Measurements from ENCODE around the gene SPOCK3.

The SPOCK3 gene

DNA sequence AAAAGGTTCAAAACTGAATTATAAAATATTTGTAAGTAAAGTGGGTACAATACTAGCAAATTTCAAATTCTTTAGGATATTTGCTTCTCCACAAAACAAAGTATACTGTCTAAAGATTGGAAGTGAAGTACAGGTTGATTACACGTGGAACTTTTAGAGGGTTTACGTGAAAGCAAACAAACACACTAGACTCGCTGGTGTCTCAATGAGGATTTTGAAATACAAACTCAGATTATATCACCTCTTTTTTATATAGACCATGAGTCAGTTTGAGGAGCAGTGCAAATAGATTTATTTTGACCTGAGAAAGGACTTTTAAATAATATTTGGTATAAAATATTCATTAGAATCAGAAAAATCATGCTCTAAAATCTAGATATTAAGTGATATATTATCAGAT, 185.0 kb downstream of the SPOCK3 start:
- H3K9me3 ChIP-seq (ENCODE audit: control insufficient read depth in 2 of 2, low read length in 2 of 2) = no peaks in the 10 kb centered on the region
- H3K36me3 ChIP-seq (ENCODE audit: control insufficient read depth in 2 of 2, insufficient read depth in 2 of 2, low read length in 2 of 2) = no peaks in the 10 kb centered on the region
- H3K27ac ChIP-seq (ENCODE audit: low read length) = no peak overlapping the region
- H3K27me3 ChIP-seq (ENCODE audit: control insufficient read depth in 1 of 2, insufficient read depth in 2 of 2, low read length in 2 of 2) = no peaks in the 10 kb centered on the region
- no peak overlapping the region for H3K9ac ChIP-seq (ENCODE audit: low read length in 2 of 2)
- H3K4me3 ChIP-seq (ENCODE audit: low read length in 2 of 2) = no peak overlapping the region
- no peaks in the 10 kb centered on the region for H3K4me1 ChIP-seq (ENCODE audit: control insufficient read depth, insufficient read depth, low read length)

DNA sequence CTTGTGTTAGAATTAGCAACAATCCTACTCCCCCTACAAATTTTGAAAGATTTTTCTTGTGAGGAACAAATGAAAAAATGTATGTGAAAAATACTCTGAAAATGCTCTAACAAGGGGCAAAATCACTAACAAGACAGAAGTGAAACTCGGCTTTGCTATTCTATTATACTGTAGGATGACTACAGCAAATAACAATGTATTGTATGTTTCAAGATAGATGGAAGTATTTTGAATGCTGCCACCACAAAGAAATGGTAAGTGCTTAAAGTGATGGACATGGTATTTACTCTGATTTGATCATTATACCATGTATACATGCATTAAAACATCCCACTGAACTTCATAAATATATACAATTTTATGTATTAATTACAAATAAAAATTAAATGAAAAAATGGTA, 192.8 kb downstream of the SPOCK3 start:
- Histone ChIP-seq H3K27ac (ENCODE audit: low read length) (no peak overlapping the region), H3K4me1 (ENCODE audit: control insufficient read depth, insufficient read depth, low read length) (no peaks in the 10 kb centered on the region), H3K9me3 (ENCODE audit: control insufficient read depth in 2 of 2, low read length in 2 of 2) (no peaks in the 10 kb centered on the region), H3K4me3 (ENCODE audit: low read length in 2 of 2) (no peak overlapping the region), H3K27me3 (ENCODE audit: control insufficient read depth in 1 of 2, insufficient read depth in 2 of 2, low read length in 2 of 2) (no peaks in the 10 kb centered on the region), H3K9ac (ENCODE audit: low read length in 2 of 2) (no peak overlapping the region), H3K36me3 (ENCODE audit: control insufficient read depth in 2 of 2, insufficient read depth in 2 of 2, low read length in 2 of 2) (no peaks in the 10 kb centered on the region)

DNA sequence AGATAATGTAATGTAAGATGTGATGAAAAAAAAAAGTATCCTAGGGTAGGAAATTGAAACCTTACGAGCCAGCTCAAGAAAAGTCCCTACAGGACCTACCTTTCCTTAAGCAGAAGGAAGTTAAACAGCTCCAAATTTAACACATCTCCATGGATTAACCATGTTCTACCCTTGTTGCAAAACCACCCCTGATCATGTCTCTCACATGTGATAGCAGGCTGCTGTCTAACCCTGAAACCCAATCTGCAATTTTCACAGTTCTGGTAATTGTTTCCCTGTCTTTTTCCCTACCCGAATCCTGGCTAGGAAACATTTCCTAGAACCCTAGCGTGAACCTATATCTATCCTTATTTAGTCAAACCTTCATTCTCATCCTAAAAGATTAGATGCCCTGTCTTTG, 198.9 kb downstream of the SPOCK3 start:
- Histone ChIP-seq H3K36me3 (ENCODE audit: control insufficient read depth in 2 of 2, insufficient read depth in 2 of 2, low read length in 2 of 2) (no peaks in the 10 kb centered on the region), H3K9me3 (ENCODE audit: control insufficient read depth in 2 of 2, low read length in 2 of 2) (no peaks in the 10 kb centered on the region), H3K9ac (ENCODE audit: low read length in 2 of 2) (no peak overlapping the region), H3K27ac (ENCODE audit: low read length) (no peak overlapping the region), H3K4me3 (ENCODE audit: low read length in 2 of 2) (no peak overlapping the region), H3K4me1 (ENCODE audit: control insufficient read depth, insufficient read depth, low read length) (no peaks in the 10 kb centered on the region), H3K27me3 (ENCODE audit: control insufficient read depth in 1 of 2, insufficient read depth in 2 of 2, low read length in 2 of 2) (no peaks in the 10 kb centered on the region)

DNA sequence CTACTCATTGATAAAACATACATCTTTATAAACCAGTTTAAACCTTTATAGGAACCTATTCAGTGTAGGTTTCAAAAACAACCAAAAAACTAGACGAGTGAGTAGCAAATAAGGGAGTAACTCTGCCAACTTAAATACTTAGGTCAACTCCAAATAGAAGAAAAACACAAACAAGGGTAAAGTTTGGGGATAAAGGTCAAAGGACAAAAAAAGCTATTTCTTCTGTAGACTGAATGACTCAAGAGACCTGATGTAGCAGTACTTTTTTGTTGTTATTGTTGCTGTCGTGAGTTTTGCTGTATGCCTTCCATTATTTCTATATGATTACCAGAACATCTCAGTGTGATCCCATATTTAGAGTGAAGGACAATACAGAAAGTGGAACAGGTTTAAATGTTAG, 199.3 kb downstream of the SPOCK3 start:
- no peaks in the 10 kb centered on the region for H3K9me3 ChIP-seq (ENCODE audit: control insufficient read depth in 2 of 2, low read length in 2 of 2)
- H3K36me3 ChIP-seq (ENCODE audit: control insufficient read depth in 2 of 2, insufficient read depth in 2 of 2, low read length in 2 of 2) = no peaks in the 10 kb centered on the region
- H3K9ac ChIP-seq (ENCODE audit: low read length in 2 of 2) = no peak overlapping the region
- H3K4me1 ChIP-seq (ENCODE audit: control insufficient read depth, insufficient read depth, low read length) = no peaks in the 10 kb centered on the region
- H3K27ac ChIP-seq (ENCODE audit: low read length) = no peak overlapping the region
- H3K27me3 ChIP-seq (ENCODE audit: control insufficient read depth in 1 of 2, insufficient read depth in 2 of 2, low read length in 2 of 2) = no peaks in the 10 kb centered on the region
- no peak overlapping the region for H3K4me3 ChIP-seq (ENCODE audit: low read length in 2 of 2)

DNA sequence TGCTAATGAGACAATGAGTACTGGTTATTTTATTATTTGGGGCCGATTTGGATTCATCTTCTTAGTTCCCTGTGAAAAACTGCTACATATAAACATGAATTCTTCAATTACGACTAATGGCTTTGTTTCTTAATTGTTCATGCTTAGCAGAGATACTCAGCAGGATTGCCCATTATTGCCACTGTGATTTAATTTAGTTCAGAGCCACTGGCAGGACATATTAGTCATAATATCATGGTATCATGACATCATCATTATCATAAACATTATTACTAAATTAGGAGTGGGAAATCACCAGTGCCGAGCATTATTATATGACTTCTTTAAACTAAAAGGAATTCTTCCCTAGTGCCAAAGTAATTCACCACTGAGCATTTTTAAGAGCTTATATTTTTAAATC, 201.4 kb downstream of the SPOCK3 start:
- Histone ChIP-seq H3K4me3 (ENCODE audit: low read length in 2 of 2) (no peak overlapping the region), H3K27ac (ENCODE audit: low read length) (no peak overlapping the region), H3K9me3 (ENCODE audit: control insufficient read depth in 2 of 2, low read length in 2 of 2) (no peaks in the 10 kb centered on the region), H3K27me3 (ENCODE audit: control insufficient read depth in 1 of 2, insufficient read depth in 2 of 2, low read length in 2 of 2) (no peaks in the 10 kb centered on the region), H3K4me1 (ENCODE audit: control insufficient read depth, insufficient read depth, low read length) (no peaks in the 10 kb centered on the region), H3K36me3 (ENCODE audit: control insufficient read depth in 2 of 2, insufficient read depth in 2 of 2, low read length in 2 of 2) (no peaks in the 10 kb centered on the region), H3K9ac (ENCODE audit: low read length in 2 of 2) (no peak overlapping the region)

DNA sequence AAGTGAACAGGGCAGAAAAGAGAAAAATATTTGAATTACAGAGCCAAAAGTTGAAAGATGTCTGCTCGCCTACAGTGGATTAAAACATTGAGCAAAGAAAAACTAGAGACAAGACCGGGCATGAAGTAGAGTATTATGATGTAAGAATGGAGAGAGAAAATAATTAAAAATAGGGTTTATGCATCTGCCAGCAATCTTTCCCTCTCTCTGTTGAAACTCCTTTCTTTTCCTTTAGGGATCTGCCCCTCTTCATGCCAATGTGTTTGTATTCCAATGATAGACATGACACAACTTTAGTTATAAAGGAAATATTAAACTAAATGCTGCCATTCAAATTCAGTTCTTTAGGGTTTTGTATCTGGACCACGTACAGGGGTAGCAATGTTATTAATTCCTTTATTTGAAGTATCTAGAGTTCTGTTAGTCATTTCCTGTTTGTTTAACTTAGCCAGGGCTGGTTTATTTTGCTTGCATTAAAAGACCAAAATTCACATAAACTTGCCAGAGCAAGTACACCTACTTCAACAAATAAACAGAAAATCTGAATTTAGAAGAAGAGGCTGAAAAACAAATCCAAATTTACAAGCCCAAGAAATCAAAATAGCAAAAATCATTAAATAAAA, 202.6 kb downstream of the SPOCK3 start:
- no peaks in the 10 kb centered on the region for H3K36me3 ChIP-seq (ENCODE audit: control insufficient read depth in 2 of 2, insufficient read depth in 2 of 2, low read length in 2 of 2)
- H3K4me3 ChIP-seq (ENCODE audit: low read length in 2 of 2) = no peak overlapping the region
- H3K27me3 ChIP-seq (ENCODE audit: control insufficient read depth in 1 of 2, insufficient read depth in 2 of 2, low read length in 2 of 2) = no peaks in the 10 kb centered on the region
- H3K4me1 ChIP-seq (ENCODE audit: control insufficient read depth, insufficient read depth, low read length) = no peaks in the 10 kb centered on the region
- no peak overlapping the region for H3K27ac ChIP-seq (ENCODE audit: low read length)
- no peaks in the 10 kb centered on the region for H3K9me3 ChIP-seq (ENCODE audit: control insufficient read depth in 2 of 2, low read length in 2 of 2)
- H3K9ac ChIP-seq (ENCODE audit: low read length in 2 of 2) = no peak overlapping the region

DNA sequence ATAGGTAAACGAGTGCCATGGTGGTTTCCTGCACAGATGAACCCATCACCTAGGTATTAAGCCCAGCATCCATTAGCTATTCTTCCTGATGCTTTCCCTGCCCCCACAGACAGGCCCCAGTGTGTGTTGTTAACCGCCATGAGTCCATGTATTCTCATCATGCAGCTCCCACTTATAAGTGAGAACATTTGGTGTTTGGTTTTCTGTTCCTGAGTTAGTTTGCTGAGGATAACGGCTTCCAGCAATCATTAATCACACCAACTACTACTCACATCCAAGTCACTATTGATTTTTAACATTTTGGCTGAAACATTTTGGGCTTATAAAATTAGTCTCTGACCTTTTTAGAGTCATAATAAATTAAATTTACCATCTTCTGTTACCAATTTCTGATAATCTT, 205.3 kb downstream of the SPOCK3 start:
- Histone ChIP-seq H3K36me3 (ENCODE audit: control insufficient read depth in 2 of 2, insufficient read depth in 2 of 2, low read length in 2 of 2) (no peaks in the 10 kb centered on the region), H3K4me3 (ENCODE audit: low read length in 2 of 2) (no peak overlapping the region), H3K9ac (ENCODE audit: low read length in 2 of 2) (no peak overlapping the region), H3K4me1 (ENCODE audit: control insufficient read depth, insufficient read depth, low read length) (no peaks in the 10 kb centered on the region), H3K27me3 (ENCODE audit: control insufficient read depth in 1 of 2, insufficient read depth in 2 of 2, low read length in 2 of 2) (no peaks in the 10 kb centered on the region), H3K27ac (ENCODE audit: low read length) (no peak overlapping the region), H3K9me3 (ENCODE audit: control insufficient read depth in 2 of 2, low read length in 2 of 2) (no peaks in the 10 kb centered on the region)

DNA sequence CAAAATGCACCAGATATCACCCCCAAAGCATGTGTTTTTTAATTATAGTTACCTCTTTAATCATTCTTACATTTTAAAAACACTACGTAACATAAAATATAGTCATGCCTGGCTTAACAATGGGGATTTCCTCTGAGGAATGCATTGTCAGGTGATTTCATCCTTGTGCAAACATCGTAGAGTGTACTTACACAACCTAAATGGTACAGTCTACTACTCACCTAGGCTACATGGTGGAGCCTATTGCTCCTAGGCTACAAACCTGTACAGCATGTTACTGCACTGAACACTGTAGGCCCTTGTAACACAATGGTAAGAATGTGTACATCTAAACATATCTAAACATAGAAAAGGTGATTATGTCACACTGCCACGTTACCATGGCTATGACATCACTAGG, 208.6 kb downstream of the SPOCK3 start:
- H3K9ac ChIP-seq (ENCODE audit: low read length in 2 of 2) = no peak overlapping the region
- no peaks in the 10 kb centered on the region for H3K36me3 ChIP-seq (ENCODE audit: control insufficient read depth in 2 of 2, insufficient read depth in 2 of 2, low read length in 2 of 2)
- H3K4me1 ChIP-seq (ENCODE audit: control insufficient read depth, insufficient read depth, low read length) = no peaks in the 10 kb centered on the region
- no peaks in the 10 kb centered on the region for H3K27me3 ChIP-seq (ENCODE audit: control insufficient read depth in 1 of 2, insufficient read depth in 2 of 2, low read length in 2 of 2)
- H3K27ac ChIP-seq (ENCODE audit: low read length) = no peak overlapping the region
- no peaks in the 10 kb centered on the region for H3K9me3 ChIP-seq (ENCODE audit: control insufficient read depth in 2 of 2, low read length in 2 of 2)
- H3K4me3 ChIP-seq (ENCODE audit: low read length in 2 of 2) = no peak overlapping the region

DNA sequence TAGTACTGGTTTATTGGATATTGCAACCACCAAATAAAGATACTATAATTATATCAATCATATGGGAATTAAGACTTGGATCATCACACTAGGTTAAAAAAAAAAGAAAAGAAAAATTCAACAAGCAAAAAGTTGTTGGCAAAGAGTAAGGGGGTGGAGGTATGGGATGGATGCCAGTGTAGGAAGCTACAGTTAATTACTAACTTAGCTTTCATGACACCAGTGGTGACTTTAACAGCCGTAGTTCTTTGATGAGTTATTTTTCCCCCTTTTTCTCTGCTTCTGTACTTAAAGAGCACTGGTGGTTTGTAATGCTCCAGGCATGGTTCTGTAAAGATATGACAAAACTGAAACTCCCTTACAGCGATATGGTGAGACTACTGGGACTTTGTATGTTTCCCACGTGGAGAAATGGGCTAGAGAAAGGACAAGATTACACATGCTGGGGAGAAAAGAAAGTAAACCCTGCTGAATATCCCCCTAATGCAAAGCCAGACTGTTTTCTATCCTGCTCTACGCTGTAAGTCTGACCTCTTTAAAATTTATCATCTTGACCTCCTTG, 210.8 kb downstream of the SPOCK3 start:
- no peak overlapping the region for H3K4me3 ChIP-seq (ENCODE audit: low read length in 2 of 2)
- no peak overlapping the region for H3K27ac ChIP-seq (ENCODE audit: low read length)
- no peak overlapping the region for H3K9ac ChIP-seq (ENCODE audit: low read length in 2 of 2)
- H3K4me1 ChIP-seq (ENCODE audit: control insufficient read depth, insufficient read depth, low read length) = no peaks in the 10 kb centered on the region
- H3K9me3 ChIP-seq (ENCODE audit: control insufficient read depth in 2 of 2, low read length in 2 of 2) = no peaks in the 10 kb centered on the region
- no peaks in the 10 kb centered on the region for H3K36me3 ChIP-seq (ENCODE audit: control insufficient read depth in 2 of 2, insufficient read depth in 2 of 2, low read length in 2 of 2)
- H3K27me3 ChIP-seq (ENCODE audit: control insufficient read depth in 1 of 2, insufficient read depth in 2 of 2, low read length in 2 of 2) = no peaks in the 10 kb centered on the region

DNA sequence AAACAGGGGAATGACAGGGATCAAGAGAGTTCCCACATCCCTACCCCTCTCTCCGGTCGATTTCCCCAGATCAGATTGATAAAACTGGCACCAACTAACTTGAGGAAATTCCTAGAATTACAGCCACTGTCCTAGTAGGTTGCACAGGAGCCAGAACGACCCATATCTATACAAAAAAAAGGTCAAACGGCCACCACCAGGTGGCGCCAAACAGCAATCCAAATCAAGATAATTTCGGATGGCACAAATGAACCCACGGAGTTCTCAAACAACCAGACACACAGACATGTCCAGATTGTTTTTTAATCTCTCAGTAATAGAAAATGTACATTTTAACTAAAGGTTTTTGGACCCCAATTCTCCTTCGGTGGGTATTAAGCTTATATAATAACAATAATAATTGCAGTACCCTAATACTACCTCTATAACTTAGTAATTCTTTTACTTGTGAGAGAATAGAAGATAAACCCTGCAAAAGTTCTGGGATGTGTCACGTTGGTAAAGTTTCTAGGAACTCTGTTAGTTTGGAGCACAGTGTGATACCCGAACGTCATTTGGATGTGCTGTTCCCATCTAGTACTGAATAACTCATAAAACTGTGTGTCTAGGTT, 212.6 kb downstream of the SPOCK3 start:
- Histone ChIP-seq H3K9ac (ENCODE audit: low read length in 2 of 2) (no peak overlapping the region), H3K9me3 (ENCODE audit: control insufficient read depth in 2 of 2, low read length in 2 of 2) (no peaks in the 10 kb centered on the region), H3K4me3 (ENCODE audit: low read length in 2 of 2) (no peak overlapping the region), H3K27ac (ENCODE audit: low read length) (no peak overlapping the region), H3K4me1 (ENCODE audit: control insufficient read depth, insufficient read depth, low read length) (no peaks in the 10 kb centered on the region), H3K36me3 (ENCODE audit: control insufficient read depth in 2 of 2, insufficient read depth in 2 of 2, low read length in 2 of 2) (no peaks in the 10 kb centered on the region), H3K27me3 (ENCODE audit: control insufficient read depth in 1 of 2, insufficient read depth in 2 of 2, low read length in 2 of 2) (no peaks in the 10 kb centered on the region)

DNA sequence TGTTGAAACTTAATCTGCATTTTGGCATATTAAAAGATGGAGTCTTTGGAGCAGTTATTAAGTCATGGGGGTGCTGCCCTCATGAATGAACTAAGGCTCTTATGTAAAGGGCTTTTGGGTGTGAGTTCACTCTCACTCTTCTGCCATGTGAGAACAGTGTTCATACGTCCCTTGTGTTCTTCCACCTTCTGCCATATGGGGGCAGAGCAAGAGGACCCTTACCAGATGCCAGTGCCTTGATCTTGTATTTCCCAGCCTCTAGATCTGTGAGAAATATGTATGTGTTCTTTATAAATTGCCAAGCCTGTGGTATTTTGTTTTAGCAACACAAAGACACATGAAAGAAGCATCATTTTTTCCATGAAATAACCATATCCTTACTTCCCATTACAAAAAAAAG, 213.9 kb downstream of the SPOCK3 start:
- no peaks in the 10 kb centered on the region for H3K4me1 ChIP-seq (ENCODE audit: control insufficient read depth, insufficient read depth, low read length)
- no peak overlapping the region for H3K9ac ChIP-seq (ENCODE audit: low read length in 2 of 2)
- H3K27ac ChIP-seq (ENCODE audit: low read length) = no peak overlapping the region
- no peaks in the 10 kb centered on the region for H3K36me3 ChIP-seq (ENCODE audit: control insufficient read depth in 2 of 2, insufficient read depth in 2 of 2, low read length in 2 of 2)
- no peaks in the 10 kb centered on the region for H3K9me3 ChIP-seq (ENCODE audit: control insufficient read depth in 2 of 2, low read length in 2 of 2)
- no peaks in the 10 kb centered on the region for H3K27me3 ChIP-seq (ENCODE audit: control insufficient read depth in 1 of 2, insufficient read depth in 2 of 2, low read length in 2 of 2)
- no peak overlapping the region for H3K4me3 ChIP-seq (ENCODE audit: low read length in 2 of 2)
